Stomach (tissue), 4 donors: ENCODE results near the gene IL17REL.
A peak's percentile ranks its signal among the peaks of the same experiment; 100 is the strongest.

ENCODE experiments used
- CTCF ChIP-seq, 7 experiments: fragments of 450-650 bp in 4 of 7; fragments of 200-600 bp in 3 of 7; sonication (generic) in 3 of 7; IDR thresholded peaks; one replicate each; pipeline ENCODE4 v1.5.1; 2016 to 2019; ENCODE audit warnings: antibody characterized with exemption in 7 of 7, control low read depth in 2 of 7, mild to moderate bottlenecking in 1 of 7
- POLR2AphosphoS5 ChIP-seq, 3 donors: sonication (generic); formaldehyde crosslinking; IDR thresholded peaks; one replicate each; pipeline ENCODE4 v1.6.1; 2016; ENCODE audit warnings: antibody characterized with exemption in 3 of 3

DNA sequence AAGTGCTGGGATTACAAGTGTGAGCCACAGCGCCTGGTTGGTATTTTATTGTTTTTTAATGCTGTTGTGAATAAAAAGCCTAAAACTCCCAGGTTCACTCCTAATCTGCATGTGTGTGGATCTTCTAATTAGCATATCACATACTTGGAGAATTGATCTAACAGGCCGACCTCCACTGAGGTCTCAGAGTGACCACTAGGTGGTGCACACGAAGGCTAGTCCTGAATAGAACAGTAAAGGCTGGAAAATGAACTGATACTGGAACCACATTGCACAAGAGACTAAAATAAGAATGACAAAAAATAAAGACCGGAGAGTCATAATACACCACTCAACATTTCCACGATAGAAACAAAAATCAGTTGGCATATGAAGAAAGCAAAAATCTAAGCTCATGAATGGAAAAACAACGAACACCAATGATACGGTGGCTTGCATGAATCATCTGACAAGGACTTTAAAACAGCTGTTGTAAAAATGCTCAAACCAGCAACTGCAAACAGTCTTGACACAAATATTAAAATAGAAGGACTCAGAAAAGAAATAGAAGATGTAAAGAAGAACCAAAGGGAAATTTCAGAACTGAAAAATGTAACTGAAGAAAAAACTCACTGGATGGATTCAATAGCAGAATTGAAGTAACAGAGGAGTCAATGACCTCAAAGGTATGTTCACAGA, 32.8 kb downstream of the IL17REL start:
- TF ChIP-seq CTCF (IDR thresholded peaks at IDR 0.05) (peak in 5 of 7 experiments; percentile 29 to 64 (median 55)), POLR2AphosphoS5 (IDR thresholded peaks at IDR 0.05) (peak in 1 of 3 donors; percentile 60)
